IMR-90 (cell line): ENCODE results near the gene TRAPPC12. TPM values are rescaled to one million over a fixed set of nuclear protein-coding genes. Genes with fewer than 3 reads are reported as not detected.

Source experiments
- ATAC-seq: fragments of 200-7000 bp; cut with Tn5 transposase; 2 replicates; pipeline ENCODE4 v1.9.1; 2020; ENCODE audit warnings: low read depth, mild to moderate bottlenecking, moderate library complexity
- BruUV-seq: library from RNA; stranded (reverse); fragments of 400-500 nt; replicated peaks from 2 replicates; lab custom pipeline; 2021; lab: Mats Ljungman, UMichigan
- CTCF ChIA-PET: fragments of 300-600 bp; formaldehyde crosslinking; extraction: SDS; loops from one replicate; lab custom pipeline; 2021; ENCODE audit warnings: antibody characterized with exemption; lab: Yijun Ruan, JAX
- POLR2A ChIA-PET: fragments of 300-600 bp; sonication (Branson Sonifier 250); formaldehyde crosslinking; loops from one replicate; lab custom pipeline; 2022; ENCODE audit warnings: antibody characterized with exemption; ENCODE audit not compliant: unreplicated experiment; lab: Charles Lee
- DNase-seq: peaks from one replicate; pipeline ENCODE4 v3.0.0; 2013
- H2AFZ ChIP-seq: replicated peaks from 2 replicates; pipeline ENCODE3; 2013; ENCODE audit warnings: low read length, mild to moderate bottlenecking; ENCODE audit not compliant: poor library complexity
- H2AK5ac ChIP-seq: 2 replicates; pipeline ENCODE4 v1.6.1; 2013; ENCODE audit warnings: low read depth, low read length, inconsistent platforms
- H2AK9ac ChIP-seq: replicated peaks from 2 replicates; pipeline ENCODE3; 2013; ENCODE audit warnings: mild to moderate bottlenecking, low read depth, low read length, moderate library complexity; ENCODE audit not compliant: poor library complexity
- H2BK120ac ChIP-seq: 2 replicates; pipeline ENCODE4 v1.6.1; 2013; ENCODE audit warnings: low read depth, low read length, inconsistent platforms
- H2BK15ac ChIP-seq: 3 replicates; pipeline ENCODE4 v1.6.1; 2013; ENCODE audit warnings: low read depth, low read length, inconsistent platforms
- H2BK20ac ChIP-seq: 2 replicates; pipeline ENCODE4 v1.6.1; 2013; ENCODE audit warnings: low read depth, mild to moderate bottlenecking, inconsistent platforms, low read length, moderate library complexity
- H2BK5ac ChIP-seq: 2 replicates; pipeline ENCODE4 v1.6.1; 2013; ENCODE audit warnings: mild to moderate bottlenecking, low read depth, low read length, inconsistent platforms; ENCODE audit not compliant: poor library complexity, severe bottlenecking
- H3K14ac ChIP-seq: replicated peaks from 2 replicates; pipeline ENCODE4 v1.6.1; 2013; ENCODE audit warnings: low read depth, low read length, inconsistent platforms
- H3K18ac ChIP-seq: 2 replicates; pipeline ENCODE4 v1.6.1; 2013; ENCODE audit warnings: low read depth, low read length, control low read depth
- H3K23ac ChIP-seq: 2 replicates; pipeline ENCODE4 v1.6.1; 2013; ENCODE audit warnings: low read depth, low read length, inconsistent platforms
- H3K27ac ChIP-seq: 2 replicates; pipeline ENCODE4 v1.5.1; 2013; ENCODE audit warnings: mild to moderate bottlenecking, control low read depth, low read length; ENCODE audit not compliant: insufficient read depth
- H3K27me3 ChIP-seq: 2 replicates; pipeline ENCODE4 v1.6.1; 2013; ENCODE audit warnings: low read length; ENCODE audit not compliant: control insufficient read depth, insufficient read depth
- H3K36me3 ChIP-seq: 2 replicates; pipeline ENCODE4 v1.6.1; 2013; ENCODE audit warnings: low read length, mixed read lengths; ENCODE audit not compliant: control insufficient read depth, insufficient read depth
- H3K4ac ChIP-seq: 2 replicates; pipeline ENCODE4 v1.6.1; 2013; ENCODE audit warnings: low read depth, low read length, inconsistent platforms
- H3K4me1 ChIP-seq: 2 replicates; pipeline ENCODE4 v1.6.1; 2013; ENCODE audit warnings: low read length, mixed read lengths; ENCODE audit not compliant: control insufficient read depth, insufficient read depth
- H3K4me2 ChIP-seq: 2 replicates; pipeline ENCODE4 v1.6.1; 2013; ENCODE audit warnings: low read depth, mild to moderate bottlenecking, control low read depth, low read length, moderate library complexity
- H3K4me3 ChIP-seq: 2 replicates; pipeline ENCODE4 v1.5.1; 2013; ENCODE audit warnings: low read depth, mild to moderate bottlenecking, control low read depth, low read length, moderate library complexity; ENCODE audit not compliant: insufficient read depth
- H3K56ac ChIP-seq: 2 replicates; pipeline ENCODE4 v1.6.1; 2013; ENCODE audit warnings: low read length, inconsistent platforms; ENCODE audit not compliant: insufficient read depth; ENCODE audit errors: extremely low read depth
- H3K79me1 ChIP-seq, 2 experiments: 2 replicates each; pipeline ENCODE4 v1.6.1; 2013; ENCODE audit warnings: low read length in 2 of 2, inconsistent platforms in 1 of 2, low read depth in 1 of 2
- H3K9ac ChIP-seq: 2 replicates; pipeline ENCODE4 v1.6.1; 2013; ENCODE audit warnings: low read depth, low read length, control low read depth
- H3K9me1 ChIP-seq: 2 replicates; pipeline ENCODE4 v1.6.1; 2013; ENCODE audit warnings: low read length, inconsistent platforms; ENCODE audit not compliant: insufficient read depth
- H3K9me3 ChIP-seq: 2 replicates; pipeline ENCODE4 v1.6.1; 2013; ENCODE audit warnings: low read length; ENCODE audit not compliant: control insufficient read depth, insufficient read depth
- H4K20me1 ChIP-seq: 2 replicates; pipeline ENCODE4 v1.6.1; 2013; ENCODE audit warnings: low read length, inconsistent platforms; ENCODE audit not compliant: insufficient read depth
- H4K5ac ChIP-seq: 2 replicates; pipeline ENCODE4 v1.6.1; 2013; ENCODE audit warnings: mild to moderate bottlenecking, low read depth, low read length, control low read depth
- H4K8ac ChIP-seq, 2 experiments: 2 replicates each; pipeline ENCODE4 v1.6.1; 2013; ENCODE audit warnings: low read depth in 2 of 2, low read length in 2 of 2, control low read depth in 1 of 2, inconsistent platforms in 1 of 2
- H4K91ac ChIP-seq: 2 replicates; pipeline ENCODE4 v1.6.1; 2013; ENCODE audit warnings: low read depth, low read length, inconsistent platforms; ENCODE audit not compliant: insufficient read depth
- CHD1 ChIP-seq: IDR thresholded peaks from 2 replicates; pipeline ENCODE4 v1.6.1; 2012; ENCODE audit warnings: low read depth, low read length, improper control_type of control experiment
- FOS ChIP-seq: fragments of 150-350 bp; IDR thresholded peaks from 2 replicates; pipeline ENCODE4 v1.6.1; 2016; ENCODE audit warnings: low read depth, low read length
- MAFK ChIP-seq: IDR thresholded peaks from 2 replicates; pipeline ENCODE4 v1.6.1; 2012; ENCODE audit warnings: low read depth, low read length, improper control_type of control experiment
- RAD21 ChIP-seq: IDR thresholded peaks from 2 replicates; pipeline ENCODE4 v1.6.1; 2012; ENCODE audit warnings: low read length, improper control_type of control experiment
- RCOR1 ChIP-seq: IDR thresholded peaks from 2 replicates; pipeline ENCODE4 v1.6.1; 2012; ENCODE audit warnings: mild to moderate bottlenecking, low read length, improper control_type of control experiment; ENCODE audit not compliant: insufficient replicate concordance
- RFX5 ChIP-seq: IDR thresholded peaks from 2 replicates; pipeline ENCODE4 v1.8.0; 2012; ENCODE audit warnings: low read depth, mild to moderate bottlenecking, low read length, moderate library complexity
- WGBS, 2 experiments: methylation state at CpG; one replicate each; pipeline versions ENCODE4 v1.1.5 to v1.1.7; 2013; ENCODE audit warnings: missing lambda C conversion rate in 2 of 2; ENCODE audit not compliant: insufficient read length in 1 of 2; ENCODE audit errors: extremely low coverage in 2 of 2; 5-methylcytosine and 5-hydroxymethylcytosine counted together
- dilution Hi-C: fragments of 300-500 bp; cut with HindIII; formaldehyde crosslinking; loops from one replicate; pipeline ENCODE4 v1.14.3; 2018; ENCODE audit warnings: low sequenced_read_pairs; ENCODE audit not compliant: unreplicated experiment
- in situ Hi-C: fragments of 300-500 bp; cut with MboI; formaldehyde crosslinking; loops from 3 replicates; pipeline ENCODE4 v1.14.3; 2019; ENCODE audit warnings: low sequenced_read_pairs, inconsistent platforms, mixed read lengths
- intact Hi-C: fragments of 100-400 bp; cut with micrococcal nuclease; formaldehyde crosslinking; loops from 2 replicates; pipeline ENCODE4 v1.10.0; 2022
- polyA plus RNA-seq, 3 experiments: library from polyadenylated mRNA; depleted of rRNA; stranded (reverse); fragments of >200 nt; gene quantifications; 2 replicates each; pipeline ENCODE4 v1.2.3, GENCODE V29; 2012; ENCODE audit warnings: low replicate concordance in 1 of 3
- total RNA-seq: library from RNA; depleted of rRNA; stranded (reverse); fragments of >200 nt; gene quantifications from 2 replicates; pipeline ENCODE4 v1.2.3, GENCODE V29; 2012

Gene TRAPPC12
- total and polyA plus RNA-seq, 2 of the 4 experiments (the other 2 are of a cell fraction), result 25.8 to 69.9 TPM

DNA sequence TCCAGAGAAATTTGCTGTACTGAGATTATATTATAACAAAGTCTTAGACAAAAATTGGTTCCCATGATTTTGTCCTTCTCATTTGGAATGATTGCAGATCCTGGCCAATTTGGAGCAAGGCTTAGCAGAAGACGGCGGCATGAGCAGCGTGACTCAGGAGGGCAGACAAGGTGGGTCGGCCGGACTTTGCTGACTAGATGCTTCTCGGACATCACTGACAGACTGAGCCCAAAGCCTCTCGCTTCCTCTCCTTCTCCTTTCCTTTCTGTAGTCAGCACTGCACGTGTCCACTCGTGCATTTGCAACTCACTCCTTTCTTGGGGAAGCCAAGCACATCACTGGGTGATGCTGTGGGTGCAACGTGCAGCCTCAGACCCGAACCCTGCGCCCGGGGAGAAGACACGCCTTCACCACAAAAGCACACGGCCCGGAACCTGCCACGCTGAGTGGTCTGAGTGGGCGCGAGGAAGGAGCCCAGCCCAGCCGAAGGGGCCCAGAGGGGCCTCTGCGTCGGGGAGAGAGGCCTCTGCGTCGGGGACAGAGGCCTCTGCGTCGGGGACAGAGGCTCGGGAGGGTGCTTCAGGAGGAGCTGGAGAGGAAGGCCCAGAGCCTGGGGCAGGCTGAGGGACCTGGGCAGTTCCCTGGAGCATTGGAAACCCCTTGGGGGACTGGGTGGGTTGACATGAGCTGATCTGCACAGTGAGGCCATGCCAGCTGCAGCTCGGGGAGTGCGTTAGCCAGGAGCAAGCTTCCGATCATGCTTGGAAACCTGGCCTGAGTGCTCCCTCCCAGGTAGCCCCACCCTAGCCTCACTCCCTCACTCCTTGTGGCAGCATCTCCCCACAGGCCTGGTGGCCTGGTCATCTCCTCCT is 78.3 kb downstream of the TRAPPC12 start:
- ChIA-PET POLR2A (no interaction called here), CTCF (no interaction called here)
- dilution Hi-C loops (no loop called here), intact Hi-C loops (no loop called here), in situ Hi-C loops (no loop called here)
- TF ChIP-seq FOS, result no peak
- no peak for TF ChIP-seq MAFK
- no peak for TF ChIP-seq RFX5
- TF ChIP-seq RAD21, result no peak
- no peak for TF ChIP-seq CHD1
- no peak for TF ChIP-seq RCOR1
- Histone ChIP-seq H3K4me2 (no peak overlapping the region), H4K20me1 (no peaks in the 10 kb centered on the region; the same call in 1 of the 2 replicates), H3K9me3 (no peaks in the 10 kb centered on the region), H3K4me1 (no peaks in the 10 kb centered on the region), H2BK5ac (no peak overlapping the region), H2AK9ac (no peak overlapping the region), H3K79me1 (no peaks in the 10 kb centered on the region), H2BK15ac (no peak overlapping the region), H3K56ac (no peak overlapping the region), H3K23ac (no peak overlapping the region), H2AK5ac (no peak overlapping the region), H2AFZ (no peak overlapping the region), H3K36me3 (peaks cover 29% of the 10 kb centered on the region), H2BK20ac (no peak overlapping the region), H3K18ac (no peak overlapping the region), H4K91ac (no peak overlapping the region), H4K8ac (no peak overlapping the region), H3K27ac (no peak overlapping the region), H3K4me3 (no peak overlapping the region), H4K5ac (no peak overlapping the region), H3K14ac (no peak overlapping the region), H3K4ac (no peak overlapping the region), H3K27me3 (no peaks in the 10 kb centered on the region), H3K9ac (no peak overlapping the region), H3K9me1 (no peaks in the 10 kb centered on the region), H2BK120ac (no peak overlapping the region)
- ATAC-seq, result no peak
- BruUV-seq, result no TSS peak
- no peak for DNase-seq
- 95% methylated on average over 14 of the region's 30 CpGs; no CpG with 5 or more reads in 1 of the 2 experiments for WGBS, 2 experiments
